ENCODE data around the gene PLA1A. TPM values are rescaled to one million over a fixed set of nuclear protein-coding genes. Genes with fewer than 3 reads are reported as not detected.

PLA1A gene
- total and polyA plus RNA-seq, 10 of the 15 experiments (the other 5 are each of a cell fraction or from before 2014, with no cell fraction given) = 2.9 to 106 (median 4.8) TPM

DNA sequence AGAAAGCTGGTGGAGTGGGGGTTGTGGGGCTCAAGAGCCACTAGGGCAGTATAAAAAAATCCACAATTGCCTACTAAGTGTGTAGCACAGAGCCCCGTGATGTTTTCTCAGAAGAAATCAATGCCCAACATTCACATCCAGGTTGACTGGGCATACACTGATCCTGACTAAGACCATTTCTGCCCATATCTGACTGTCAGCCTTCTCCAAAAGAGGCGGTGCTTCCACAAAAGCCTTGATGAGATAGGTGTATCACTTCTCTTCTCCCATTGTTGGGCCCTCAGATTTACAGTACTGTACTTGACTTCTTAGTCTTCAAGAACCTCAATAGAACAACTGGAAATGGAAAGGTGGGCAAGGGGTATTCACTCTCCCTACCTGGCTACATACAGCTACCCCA lies 61.3 kb downstream of the PLA1A start (continued):
- TF ChIP-seq, protein P1, sequence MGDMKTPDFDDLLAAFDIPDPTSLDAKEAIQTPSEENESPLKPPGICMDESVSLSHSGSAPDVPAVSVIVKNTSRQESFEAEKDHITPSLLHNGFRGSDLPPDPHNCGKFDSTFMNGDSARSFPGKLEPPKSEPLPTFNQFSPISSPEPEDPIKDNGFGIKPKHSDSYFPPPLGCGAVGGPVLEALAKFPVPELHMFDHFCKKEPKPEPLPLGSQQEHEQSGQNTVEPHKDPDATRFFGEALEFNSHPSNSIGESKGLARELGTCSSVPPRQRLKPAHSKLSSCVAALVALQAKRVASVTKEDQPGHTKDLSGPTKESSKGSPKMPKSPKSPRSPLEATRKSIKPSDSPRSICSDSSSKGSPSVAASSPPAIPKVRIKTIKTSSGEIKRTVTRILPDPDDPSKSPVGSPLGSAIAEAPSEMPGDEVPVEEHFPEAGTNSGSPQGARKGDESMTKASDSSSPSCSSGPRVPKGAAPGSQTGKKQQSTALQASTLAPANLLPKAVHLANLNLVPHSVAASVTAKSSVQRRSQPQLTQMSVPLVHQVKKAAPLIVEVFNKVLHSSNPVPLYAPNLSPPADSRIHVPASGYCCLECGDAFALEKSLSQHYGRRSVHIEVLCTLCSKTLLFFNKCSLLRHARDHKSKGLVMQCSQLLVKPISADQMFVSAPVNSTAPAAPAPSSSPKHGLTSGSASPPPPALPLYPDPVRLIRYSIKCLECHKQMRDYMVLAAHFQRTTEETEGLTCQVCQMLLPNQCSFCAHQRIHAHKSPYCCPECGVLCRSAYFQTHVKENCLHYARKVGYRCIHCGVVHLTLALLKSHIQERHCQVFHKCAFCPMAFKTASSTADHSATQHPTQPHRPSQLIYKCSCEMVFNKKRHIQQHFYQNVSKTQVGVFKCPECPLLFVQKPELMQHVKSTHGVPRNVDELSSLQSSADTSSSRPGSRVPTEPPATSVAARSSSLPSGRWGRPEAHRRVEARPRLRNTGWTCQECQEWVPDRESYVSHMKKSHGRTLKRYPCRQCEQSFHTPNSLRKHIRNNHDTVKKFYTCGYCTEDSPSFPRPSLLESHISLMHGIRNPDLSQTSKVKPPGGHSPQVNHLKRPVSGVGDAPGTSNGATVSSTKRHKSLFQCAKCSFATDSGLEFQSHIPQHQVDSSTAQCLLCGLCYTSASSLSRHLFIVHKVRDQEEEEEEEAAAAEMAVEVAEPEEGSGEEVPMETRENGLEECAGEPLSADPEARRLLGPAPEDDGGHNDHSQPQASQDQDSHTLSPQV (IDR thresholded peaks at IDR 0.05) = no peak

DNA sequence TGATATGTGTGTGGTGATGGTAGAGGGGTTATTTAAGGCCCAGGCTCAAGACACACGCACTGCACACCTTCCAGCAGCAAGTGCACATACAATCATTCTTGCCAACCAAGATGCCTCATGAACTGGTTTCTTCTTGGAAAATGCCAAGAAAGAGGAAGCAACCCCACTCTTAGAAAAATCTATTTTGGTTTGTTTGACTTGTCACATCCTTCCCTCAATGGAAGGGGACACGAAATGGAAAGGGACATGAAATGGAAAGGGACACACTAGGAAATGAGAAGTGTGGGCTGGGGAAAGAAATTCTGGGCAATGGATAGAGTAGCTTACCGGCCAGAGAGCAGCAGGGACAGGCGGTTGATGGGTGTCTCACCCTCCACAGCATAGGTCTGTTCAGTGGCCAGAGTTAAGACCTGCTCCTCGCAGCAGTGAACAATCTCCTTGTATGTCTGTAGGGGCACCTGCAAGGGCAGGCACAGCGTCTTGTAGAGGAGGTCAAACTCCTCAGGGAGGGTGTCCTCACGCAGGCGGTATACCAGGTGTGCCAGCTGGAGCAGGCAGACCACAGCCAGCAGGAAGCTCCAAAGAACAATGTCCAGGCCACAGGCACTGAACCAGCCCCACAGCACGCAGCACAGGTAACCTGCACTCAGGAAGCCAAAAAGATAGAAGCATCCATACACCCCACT lies 62.1 kb downstream of the PLA1A start:
- SMC1A ChIA-PET (ENCODE audit: uncharacterized antibody, unreplicated experiment) = interaction anchor here (1.1 to 2.7 kb wide), 5 partner anchors 11 to 57 kb away, joined by 3 to 10 read pairs (median 3); no protein-coding TSS in a partner anchor
- FAIRE-seq = no peak
- ATAC-seq = no peak
- POLR2A ChIA-PET = no interaction called here
- Histone ChIP-seq H3K9me3 (replicated peaks; ENCODE audit: control insufficient read depth, insufficient read depth, low read length) (no peaks in the 10 kb centered on the region), H3K4me2 (ENCODE audit: control insufficient read depth, insufficient read depth) (no peak overlapping the region), H3K27ac (ENCODE audit: control insufficient read depth, insufficient read depth) (no peak overlapping the region), H3K27me3 (replicated peaks in 1 of 2; ENCODE audit: control insufficient read depth in 2 of 2, insufficient read depth in 2 of 2, low read length in 1 of 2) (no peaks in the 10 kb centered on the region), H4K20me1 (ENCODE audit: control insufficient read depth, insufficient read depth) (no peaks in the 10 kb centered on the region), H3K9ac (ENCODE audit: control insufficient read depth, insufficient read depth, low read length) (no peak overlapping the region), H3K4me1 (ENCODE audit: control insufficient read depth, insufficient read depth, low read length) (peaks cover 25% of the 10 kb centered on the region), H3K36me3 (ENCODE audit: control insufficient read depth in 2 of 2, insufficient read depth in 2 of 2, low read length in 1 of 2) (no peaks in the 10 kb centered on the region; a peak in 1 of 4 replicates), H3K79me2 (ENCODE audit: control insufficient read depth, insufficient read depth, low read length) (no peaks in the 10 kb centered on the region), H3K4me3 (no peak overlapping the region), H2AFZ (ENCODE audit: control insufficient read depth, low read depth, low read length) (no peak overlapping the region)
- 81% methylated on average over 9 of the region's 9 CpGs for WGBS (ENCODE audit: insufficient coverage, insufficient replicate concordance, low lambda C conversion rate, missing lambda C conversion rate)
- no TSS peak for BruUV-seq (replicated peaks)
- DNase-seq (ENCODE audit: low read depth, low spot score) = no peak
- in situ Hi-C loops (cut with MboI) (no loop called here), intact Hi-C loops (cut with micrococcal nuclease; ENCODE audit: unreplicated experiment) (no loop called here)
- CTCF ChIA-PET = no interaction called here
- RAD21 ChIA-PET (ENCODE audit: unreplicated experiment) = interaction anchor here (2.5 to 2.6 kb wide), 2 partner anchors 59 kb away, joined by 8 to 13 read pairs; no protein-coding TSS in a partner anchor
- TF ChIP-seq NFIC (IDR thresholded peaks at IDR 0.05; ENCODE audit: low read depth, low read length) (no peak), KLF5 (IDR thresholded peaks at IDR 0.05; ENCODE audit: partially characterized antibody) (no peak), MTA3 (IDR thresholded peaks at IDR 0.05; ENCODE audit: borderline replicate concordance, low read length) (no peak), HDGF (IDR thresholded peaks at IDR 0.05) (no peak), ETV6 (conservative IDR thresholded peaks at IDR 0.05 in 1 of 2, IDR thresholded peaks at IDR 0.05 in 1 of 2; ENCODE audit: borderline replicate concordance in 1 of 2, low read depth in 1 of 2) (no peak), ZZZ3 (IDR thresholded peaks at IDR 0.05; ENCODE audit: control insufficient read depth, insufficient read length, low read depth) (no peak), FOXM1 (IDR thresholded peaks at IDR 0.05; ENCODE audit: low read depth, low read length) (no peak), YY1 (IDR thresholded peaks at IDR 0.05; ENCODE audit: low read depth, low read length) (no peak), EGR1 (IDR thresholded peaks at IDR 0.05; ENCODE audit: borderline replicate concordance in 1 of 2, low read depth in 2 of 2, low read length in 2 of 2) (no peak), RUNX3 (IDR thresholded peaks at IDR 0.05; ENCODE audit: low read length) (no peak), ESRRA (IDR thresholded peaks at IDR 0.05; ENCODE audit: low read length) (no peak), BHLHE40 (IDR thresholded peaks at IDR 0.05; ENCODE audit: borderline replicate concordance in 1 of 2, low read depth in 2 of 2, low read length in 1 of 2) (no peak)
- TF ChIP-seq, protein P2, sequence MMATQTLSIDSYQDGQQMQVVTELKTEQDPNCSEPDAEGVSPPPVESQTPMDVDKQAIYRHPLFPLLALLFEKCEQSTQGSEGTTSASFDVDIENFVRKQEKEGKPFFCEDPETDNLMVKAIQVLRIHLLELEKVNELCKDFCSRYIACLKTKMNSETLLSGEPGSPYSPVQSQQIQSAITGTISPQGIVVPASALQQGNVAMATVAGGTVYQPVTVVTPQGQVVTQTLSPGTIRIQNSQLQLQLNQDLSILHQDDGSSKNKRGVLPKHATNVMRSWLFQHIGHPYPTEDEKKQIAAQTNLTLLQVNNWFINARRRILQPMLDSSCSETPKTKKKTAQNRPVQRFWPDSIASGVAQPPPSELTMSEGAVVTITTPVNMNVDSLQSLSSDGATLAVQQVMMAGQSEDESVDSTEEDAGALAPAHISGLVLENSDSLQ (IDR thresholded peaks at IDR 0.05) = no peak

Measured in GM12878 (cell line).